ENCODE measurements around the gene CIC. TPM values are rescaled to one million over a fixed set of nuclear protein-coding genes. Genes with fewer than 3 reads are reported as not detected.

The CIC gene
- total and polyA plus RNA-seq, 2 of the 13 experiments (the other 11 are each of a cell fraction or from before 2014, with no cell fraction given): 5.9 to 8.0 TPM

DNA sequence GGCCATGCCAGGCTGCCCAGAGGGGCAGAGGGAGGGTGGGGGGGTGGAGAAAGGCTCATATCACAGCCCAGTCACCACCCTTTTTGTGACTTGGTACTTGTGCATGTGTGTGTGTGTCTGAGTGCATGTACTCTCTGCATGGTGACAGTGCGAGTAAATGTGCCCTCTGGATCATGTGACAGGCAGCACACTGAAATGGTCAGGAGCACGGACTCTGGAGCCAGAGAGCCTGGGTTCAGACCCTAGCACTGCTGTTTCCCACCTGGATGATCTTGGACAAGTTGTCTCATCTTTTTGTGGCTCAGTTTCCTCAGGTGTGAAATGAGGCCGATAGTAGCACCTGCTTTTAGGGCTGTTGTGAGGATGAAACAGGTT, 2.0 kb downstream of the CIC start:
- H3K4me2 ChIP-seq (ENCODE audit: low read depth, low read length): peak overlapping the region; percentile 96
- peaks cover 5 to 21% of the 10 kb centered on the region in 2 experiments; a peak in 3 of 5 replicates for H3K36me3 ChIP-seq (replicated peaks in 1 of 2; ENCODE audit: control insufficient read depth in 1 of 2, insufficient read depth in 2 of 2, low read length in 2 of 2)
- FAIRE-seq: no peak
- H3K79me2 ChIP-seq (ENCODE audit: insufficient read depth, low read length): peaks cover 19% of the 10 kb centered on the region
- no peaks in the 10 kb centered on the region for H3K9me3 ChIP-seq (ENCODE audit: low read length)
- in situ Hi-C loops (cut with HindIII; ENCODE audit: extremely low pct_ligation_motif_present, low pct_unique_long_range_greater_than_20kb) (no loop called here), intact Hi-C loops (cut with micrococcal nuclease; ENCODE audit: unreplicated experiment) (no loop called here)
- ATAC-seq: no peak
- H3K4me1 ChIP-seq (ENCODE audit: insufficient read depth, low read length): peaks cover 29% of the 10 kb centered on the region
- BruUV-seq (replicated peaks): no TSS peak
- ChIA-PET POLR2A (interaction anchor here (0.6 to 3.2 kb wide), 4 partner anchors 10 to 28 kb away, joined by 3 to 44 read pairs (median 5); no protein-coding TSS in a partner anchor), CTCF (ENCODE audit: low intra/inter-chr PET ratio, low total read pairs) (interaction anchor here (1.1 kb wide), 1 partner anchor 9 kb away, joined by 3 read pairs; no protein-coding TSS in a partner anchor)
- H3K9ac ChIP-seq (ENCODE audit: insufficient read depth, low read depth, low read length): peak overlapping the region; percentile 90
- no peaks in the 10 kb centered on the region for H4K20me1 ChIP-seq (ENCODE audit: insufficient read depth, low read length)
- DNase-seq (ENCODE audit: low spot score): no peak
- WGBS (ENCODE audit: low lambda C conversion rate): 78% methylated on average over 1 of the region's 3 CpGs
- H3K27ac ChIP-seq (ENCODE audit: extremely low read length, insufficient read depth, low read length): peak overlapping the region; percentile 76
- no peaks in the 10 kb centered on the region; a peak in 1 of 5 replicates for H3K27me3 ChIP-seq (ENCODE audit: control insufficient read depth in 1 of 2, insufficient read depth in 2 of 2, low read length in 2 of 2)
- peak overlapping the region in 2 of 3 experiments; percentile 73 to 81; a peak in 3 of 6 replicates for H3K4me3 ChIP-seq (replicated peaks in 1 of 3; ENCODE audit: insufficient read depth in 1 of 3, low read depth in 2 of 3, low read length in 3 of 3)
- no peak overlapping the region for H2AFZ ChIP-seq (ENCODE audit: low read length)
- TF ChIP-seq FOXC1 (CRISPR knock-in tag; IDR thresholded peaks at IDR 0.05; ENCODE audit: borderline replicate concordance) (no peak), POLR2AphosphoS5 (IDR thresholded peaks at IDR 0.05; ENCODE audit: low read depth, low read length) (0 out of 2 replicates have a peak, but pooled peaks have one; percentile 28), POLR2A (IDR thresholded peaks at IDR 0.05; ENCODE audit: insufficient read depth in 1 of 2, low read depth in 2 of 2, low read length in 2 of 2) (peak; percentile 15 to 44; a peak in 1 of 4 replicates), NR3C1 (CRISPR knock-in tag; IDR thresholded peaks at IDR 0.05) (no peak), DPF2 (CRISPR knock-in tag; IDR thresholded peaks at IDR 0.05; ENCODE audit: borderline replicate concordance, low read depth) (0 out of 2 replicates have a peak, but pooled peaks have one; percentile 12), ZBTB38 (CRISPR knock-in tag; IDR thresholded peaks at IDR 0.05) (0 out of 2 replicates have a peak, but pooled peaks have one; percentile 19), MXI1 (IDR thresholded peaks at IDR 0.05; ENCODE audit: borderline replicate concordance, low read depth, low read length) (peak; percentile 48; the same call in 1 of the 3 replicates), NRL (CRISPR knock-in tag; IDR thresholded peaks at IDR 0.05; ENCODE audit: borderline replicate concordance) (no peak), HNF4A (CRISPR knock-in tag; IDR thresholded peaks at IDR 0.05) (peak; percentile 40; the same call in 1 of the 2 replicates)
- TF ChIP-seq, protein P1, sequence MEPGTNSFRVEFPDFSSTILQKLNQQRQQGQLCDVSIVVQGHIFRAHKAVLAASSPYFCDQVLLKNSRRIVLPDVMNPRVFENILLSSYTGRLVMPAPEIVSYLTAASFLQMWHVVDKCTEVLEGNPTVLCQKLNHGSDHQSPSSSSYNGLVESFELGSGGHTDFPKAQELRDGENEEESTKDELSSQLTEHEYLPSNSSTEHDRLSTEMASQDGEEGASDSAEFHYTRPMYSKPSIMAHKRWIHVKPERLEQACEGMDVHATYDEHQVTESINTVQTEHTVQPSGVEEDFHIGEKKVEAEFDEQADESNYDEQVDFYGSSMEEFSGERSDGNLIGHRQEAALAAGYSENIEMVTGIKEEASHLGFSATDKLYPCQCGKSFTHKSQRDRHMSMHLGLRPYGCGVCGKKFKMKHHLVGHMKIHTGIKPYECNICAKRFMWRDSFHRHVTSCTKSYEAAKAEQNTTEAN (CRISPR knock-in tag; conservative IDR thresholded peaks at IDR 0.05): 0 out of 2 replicates have a peak, but pooled peaks have one; percentile 39
- TF ChIP-seq, protein P2, sequence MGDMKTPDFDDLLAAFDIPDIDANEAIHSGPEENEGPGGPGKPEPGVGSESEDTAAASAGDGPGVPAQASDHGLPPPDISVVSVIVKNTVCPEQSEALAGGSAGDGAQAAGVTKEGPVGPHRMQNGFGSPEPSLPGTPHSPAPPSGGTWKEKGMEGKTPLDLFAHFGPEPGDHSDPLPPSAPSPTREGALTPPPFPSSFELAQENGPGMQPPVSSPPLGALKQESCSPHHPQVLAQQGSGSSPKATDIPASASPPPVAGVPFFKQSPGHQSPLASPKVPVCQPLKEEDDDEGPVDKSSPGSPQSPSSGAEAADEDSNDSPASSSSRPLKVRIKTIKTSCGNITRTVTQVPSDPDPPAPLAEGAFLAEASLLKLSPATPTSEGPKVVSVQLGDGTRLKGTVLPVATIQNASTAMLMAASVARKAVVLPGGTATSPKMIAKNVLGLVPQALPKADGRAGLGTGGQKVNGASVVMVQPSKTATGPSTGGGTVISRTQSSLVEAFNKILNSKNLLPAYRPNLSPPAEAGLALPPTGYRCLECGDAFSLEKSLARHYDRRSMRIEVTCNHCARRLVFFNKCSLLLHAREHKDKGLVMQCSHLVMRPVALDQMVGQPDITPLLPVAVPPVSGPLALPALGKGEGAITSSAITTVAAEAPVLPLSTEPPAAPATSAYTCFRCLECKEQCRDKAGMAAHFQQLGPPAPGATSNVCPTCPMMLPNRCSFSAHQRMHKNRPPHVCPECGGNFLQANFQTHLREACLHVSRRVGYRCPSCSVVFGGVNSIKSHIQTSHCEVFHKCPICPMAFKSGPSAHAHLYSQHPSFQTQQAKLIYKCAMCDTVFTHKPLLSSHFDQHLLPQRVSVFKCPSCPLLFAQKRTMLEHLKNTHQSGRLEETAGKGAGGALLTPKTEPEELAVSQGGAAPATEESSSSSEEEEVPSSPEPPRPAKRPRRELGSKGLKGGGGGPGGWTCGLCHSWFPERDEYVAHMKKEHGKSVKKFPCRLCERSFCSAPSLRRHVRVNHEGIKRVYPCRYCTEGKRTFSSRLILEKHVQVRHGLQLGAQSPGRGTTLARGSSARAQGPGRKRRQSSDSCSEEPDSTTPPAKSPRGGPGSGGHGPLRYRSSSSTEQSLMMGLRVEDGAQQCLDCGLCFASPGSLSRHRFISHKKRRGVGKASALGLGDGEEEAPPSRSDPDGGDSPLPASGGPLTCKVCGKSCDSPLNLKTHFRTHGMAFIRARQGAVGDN (CRISPR knock-in tag; IDR thresholded peaks at IDR 0.05): peak; percentile 16; the same call in 1 of the 2 replicates
- TF ChIP-seq, protein P3, sequence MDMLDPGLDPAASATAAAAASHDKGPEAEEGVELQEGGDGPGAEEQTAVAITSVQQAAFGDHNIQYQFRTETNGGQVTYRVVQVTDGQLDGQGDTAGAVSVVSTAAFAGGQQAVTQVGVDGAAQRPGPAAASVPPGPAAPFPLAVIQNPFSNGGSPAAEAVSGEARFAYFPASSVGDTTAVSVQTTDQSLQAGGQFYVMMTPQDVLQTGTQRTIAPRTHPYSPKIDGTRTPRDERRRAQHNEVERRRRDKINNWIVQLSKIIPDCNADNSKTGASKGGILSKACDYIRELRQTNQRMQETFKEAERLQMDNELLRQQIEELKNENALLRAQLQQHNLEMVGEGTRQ (IDR thresholded peaks at IDR 0.05; ENCODE audit: low read depth, low read length): no peak
- TF ChIP-seq, protein P3 (CRISPR knock-in tag; IDR thresholded peaks at IDR 0.05; ENCODE audit: borderline replicate concordance): peak; percentile 57; the same call in 1 of the 2 replicates
